H1 (cell line): ENCODE data around the gene PPP2R2C.

ENCODE experiments used
- CREB1 ChIP-seq: IDR thresholded peaks from 2 replicates; pipeline ENCODE4 v1.6.1; 2012; ENCODE audit warnings: inconsistent platforms
- CTCF ChIP-seq, 3 experiments: IDR thresholded peaks; 1 replicate in 2 of 3; 2 replicates in 1 of 3; pipeline versions ENCODE4 v1.5.1 to v1.6.1; 2011; ENCODE audit warnings: low read length in 3 of 3, mild to moderate bottlenecking in 3 of 3, inconsistent platforms in 2 of 3, low read depth in 1 of 3, moderate library complexity in 1 of 3; ENCODE audit not compliant: insufficient read depth in 1 of 3; ENCODE audit errors: control extremely low read depth in 1 of 3
- EZH2 ChIP-seq: fragments of 200-600 bp; sonication (generic); IDR thresholded peaks from 2 replicates; pipeline ENCODE4 v1.7.1; 2012; ENCODE audit warnings: low read depth, mild to moderate bottlenecking, moderate library complexity, low read length, inconsistent platforms; ENCODE audit not compliant: severe bottlenecking
- MAX ChIP-seq: IDR thresholded peaks from 2 replicates; pipeline ENCODE4 v1.6.1; 2012; ENCODE audit warnings: inconsistent platforms
- PHF8 ChIP-seq: fragments of 200-600 bp; sonication (generic); conservative IDR thresholded peaks from 2 replicates; pipeline ENCODE4 v1.7.1; 2012; ENCODE audit warnings: low read depth, mild to moderate bottlenecking, inconsistent platforms, low read length, moderate library complexity
- POLR2AphosphoS5 ChIP-seq: IDR thresholded peaks from 2 replicates; pipeline ENCODE4 v1.6.1; 2011; ENCODE audit warnings: low read depth, low read length
- SAP30 ChIP-seq: fragments of 300-600 bp; sonication (generic); IDR thresholded peaks from 2 replicates; pipeline ENCODE4 v1.7.1; 2012; ENCODE audit warnings: low read length, moderate library complexity, mild to moderate bottlenecking, inconsistent platforms; ENCODE audit not compliant: insufficient read depth, insufficient replicate concordance
- SP1 ChIP-seq: IDR thresholded peaks from 2 replicates; pipeline ENCODE4 v1.6.1; 2011; ENCODE audit warnings: low read depth, low read length

GRCh38 chr4:6380746-6381410 lies 91.5 kb downstream of the PPP2R2C start:
- TF ChIP-seq CREB1 (no peak), POLR2AphosphoS5 (no peak), CTCF (IDR thresholded peaks at IDR 0.05; ENCODE audit: control extremely low read depth in 1 of 3, insufficient read depth in 1 of 3, low read depth in 1 of 3, low read length in 3 of 3) (no peak), EZH2 (no peak), PHF8 (no peak), MAX (no peak), SAP30 (no peak), SP1 (no peak)
